GM13977 (cell line): ENCODE results near the gene GABRB1.
"Not testable (repeated sequence)": the region's sequence is repeated elsewhere in the genome, so short reads cannot be mapped to it uniquely, and the experiment has no call there.

Experiments
- DNase-seq: peaks from one replicate; pipeline ENCODE4 v3.0.0; 2012; ENCODE audit warnings: low spot score
- in situ Hi-C: fragments of 300-500 bp; cut with MboI; formaldehyde crosslinking; loops from one replicate; pipeline ENCODE4 v1.12.0; 2022; ENCODE audit warnings: low sequenced_read_pairs, low pct_unique_long_range_greater_than_20kb, mixed read lengths, inconsistent platforms; ENCODE audit not compliant: unreplicated experiment
- TF ChIP-seq, protein P1 (sequence below): IDR thresholded peaks from 2 replicates; pipeline ENCODE4 v1.5.1; 2012; ENCODE audit warnings: mild to moderate bottlenecking, control low read depth; ENCODE audit not compliant: insufficient read depth; ENCODE audit errors: extremely low read depth, missing control alignments

The GABRB1 gene

DNA sequence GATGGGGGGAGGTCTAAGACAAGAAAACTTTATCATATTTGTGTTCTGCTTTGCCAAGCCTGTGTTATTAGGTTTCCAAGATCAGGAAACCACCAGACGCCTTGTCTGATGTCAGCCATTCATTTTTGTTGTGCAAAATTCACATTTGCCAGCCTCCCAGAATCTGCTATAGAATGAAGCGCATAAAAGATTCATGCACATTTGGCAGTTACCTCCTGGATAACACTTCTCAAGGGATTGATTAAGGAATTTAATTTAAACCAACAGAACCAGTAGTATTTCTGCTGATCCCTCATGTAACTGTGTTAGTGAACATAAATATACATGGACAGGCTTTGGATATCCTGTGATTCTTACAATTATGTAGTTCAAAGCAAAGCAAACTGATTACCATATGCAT, 244.2 kb downstream of the GABRB1 start:
- DNase-seq: no peak
- in situ Hi-C loops: no loop called here
- TF ChIP-seq, protein P1, sequence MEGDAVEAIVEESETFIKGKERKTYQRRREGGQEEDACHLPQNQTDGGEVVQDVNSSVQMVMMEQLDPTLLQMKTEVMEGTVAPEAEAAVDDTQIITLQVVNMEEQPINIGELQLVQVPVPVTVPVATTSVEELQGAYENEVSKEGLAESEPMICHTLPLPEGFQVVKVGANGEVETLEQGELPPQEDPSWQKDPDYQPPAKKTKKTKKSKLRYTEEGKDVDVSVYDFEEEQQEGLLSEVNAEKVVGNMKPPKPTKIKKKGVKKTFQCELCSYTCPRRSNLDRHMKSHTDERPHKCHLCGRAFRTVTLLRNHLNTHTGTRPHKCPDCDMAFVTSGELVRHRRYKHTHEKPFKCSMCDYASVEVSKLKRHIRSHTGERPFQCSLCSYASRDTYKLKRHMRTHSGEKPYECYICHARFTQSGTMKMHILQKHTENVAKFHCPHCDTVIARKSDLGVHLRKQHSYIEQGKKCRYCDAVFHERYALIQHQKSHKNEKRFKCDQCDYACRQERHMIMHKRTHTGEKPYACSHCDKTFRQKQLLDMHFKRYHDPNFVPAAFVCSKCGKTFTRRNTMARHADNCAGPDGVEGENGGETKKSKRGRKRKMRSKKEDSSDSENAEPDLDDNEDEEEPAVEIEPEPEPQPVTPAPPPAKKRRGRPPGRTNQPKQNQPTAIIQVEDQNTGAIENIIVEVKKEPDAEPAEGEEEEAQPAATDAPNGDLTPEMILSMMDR: no peak

DNA sequence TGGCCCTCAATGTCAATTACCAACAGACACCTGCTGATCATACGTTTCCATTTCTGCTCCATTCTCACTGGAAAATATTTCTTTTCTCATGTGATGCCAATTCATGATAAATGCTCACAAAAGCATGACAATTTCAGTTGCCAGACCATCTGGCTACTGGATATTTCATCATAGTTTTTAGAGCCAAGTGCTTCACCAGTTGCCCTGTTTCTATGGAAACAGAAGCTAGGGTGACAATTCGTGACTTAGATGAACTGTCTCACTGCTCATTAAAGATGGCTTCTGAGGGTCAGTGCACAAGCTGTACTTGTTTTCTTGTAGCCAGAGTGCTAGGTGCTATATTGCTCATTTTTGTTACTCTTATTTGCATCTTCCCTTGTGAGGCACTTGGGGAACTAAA, 247.3 kb downstream of the GABRB1 start:
- DNase-seq: no peak
- in situ Hi-C loops: no loop called here
- TF ChIP-seq, protein P1: no peak

DNA sequence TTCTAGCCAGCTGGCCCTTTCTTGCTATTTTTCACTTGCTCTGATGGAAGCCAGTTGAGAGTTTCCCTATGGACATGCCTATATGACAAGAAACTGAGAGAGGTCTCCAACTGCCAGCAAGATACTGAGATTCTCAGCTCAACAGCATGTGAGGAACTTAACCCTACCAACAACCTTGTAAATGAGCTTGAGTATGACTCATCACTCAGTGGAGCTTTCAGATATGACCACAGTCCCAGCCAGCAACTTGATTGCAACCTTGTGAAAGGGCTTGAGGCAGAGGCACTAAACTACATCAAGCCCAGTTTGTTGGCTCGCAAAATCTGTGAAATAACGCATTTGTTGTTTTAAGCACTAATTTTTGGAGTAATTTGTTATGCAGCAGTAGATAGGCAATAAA, 256.4 kb downstream of the GABRB1 start:
- in situ Hi-C loops: no loop called here
- peak; percentile 44 for DNase-seq
- TF ChIP-seq, protein P1: no peak

DNA sequence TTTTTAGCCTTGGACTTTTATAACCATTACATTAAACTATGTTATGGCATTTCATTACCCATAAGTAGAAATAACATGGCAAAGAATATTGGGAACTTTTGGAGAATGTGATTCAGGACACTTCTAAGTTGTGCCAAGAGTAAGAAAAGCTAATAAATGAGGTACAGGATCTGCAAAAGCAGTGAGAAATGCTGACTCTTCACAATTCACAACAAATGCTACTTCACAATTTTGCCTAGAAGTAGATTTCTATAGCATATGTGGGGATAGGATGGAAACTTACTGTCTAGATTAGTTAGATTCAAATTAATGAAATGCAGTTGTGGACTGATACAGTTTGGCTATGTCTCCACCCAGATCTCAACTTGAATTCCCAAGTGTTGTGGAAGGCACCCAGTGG, 258.4 kb downstream of the GABRB1 start:
- TF ChIP-seq, protein P1: no peak
- DNase-seq: no peak
- in situ Hi-C loops: no loop called here

DNA sequence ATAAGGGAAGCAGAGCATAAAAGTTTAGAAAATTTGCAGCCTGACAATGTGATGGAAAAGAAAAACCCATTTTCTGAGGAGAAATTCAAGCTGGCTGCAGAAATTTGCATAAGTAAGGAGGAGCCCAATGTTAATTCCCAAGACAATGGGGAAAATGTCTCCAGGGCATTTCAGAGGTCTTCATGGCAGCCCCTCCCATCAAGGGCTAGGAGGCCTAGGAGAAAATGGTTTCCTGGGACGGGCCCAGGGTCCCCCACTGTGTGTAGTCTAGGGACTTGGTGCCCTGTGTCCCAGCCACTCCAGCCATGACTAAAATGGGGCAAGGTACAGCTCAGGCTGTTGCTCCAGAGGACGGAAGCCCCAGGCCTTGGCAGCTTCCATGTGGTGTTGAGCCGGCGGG, 259.5 kb downstream of the GABRB1 start:
- DNase-seq, in situ Hi-C loops: not testable (repeated sequence)

DNA sequence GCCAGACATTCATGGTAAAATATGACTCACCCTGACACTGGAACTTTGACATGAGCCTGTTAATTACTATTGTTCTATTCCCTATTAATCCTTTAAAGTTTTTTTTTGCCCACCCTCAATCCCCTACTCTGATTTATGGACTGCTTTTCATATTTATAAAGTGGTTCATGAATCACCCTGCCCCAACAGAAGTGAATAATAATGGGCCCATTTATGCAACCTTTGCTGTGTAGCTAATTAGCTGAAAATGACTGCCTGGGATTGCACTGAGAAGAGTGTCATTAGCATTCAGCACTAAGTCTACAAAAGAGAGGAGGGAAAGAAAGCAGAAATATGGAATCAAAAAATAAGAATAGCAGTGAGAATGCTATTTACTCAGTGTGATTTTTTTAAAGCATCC, 277.8 kb downstream of the GABRB1 start:
- no peak for DNase-seq
- TF ChIP-seq, protein P1: no peak
- in situ Hi-C loops: no loop called here

DNA sequence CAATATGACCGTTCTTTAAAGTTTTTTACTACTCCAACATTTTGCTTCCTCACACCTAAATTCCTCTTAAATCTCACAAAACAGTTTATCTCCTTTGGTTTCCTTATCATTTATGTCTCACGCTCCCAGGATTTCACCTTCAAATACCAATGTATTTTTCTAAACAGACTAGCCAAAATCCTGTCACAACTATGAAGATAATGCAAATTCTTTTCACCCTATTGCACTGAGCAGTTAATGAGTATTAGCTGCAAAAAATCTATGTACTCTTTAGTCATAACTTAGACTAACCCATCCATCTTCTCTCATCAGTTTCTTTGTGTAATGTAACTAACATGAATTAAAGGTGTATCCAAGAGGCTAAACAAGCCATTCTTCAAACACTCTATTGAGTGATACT, 280.8 kb downstream of the GABRB1 start:
- no peak for DNase-seq
- TF ChIP-seq, protein P1: no peak
- in situ Hi-C loops: no loop called here
